K562 (cell line): ENCODE data around the gene BCAS4. TPM values are rescaled to one million over a fixed set of nuclear protein-coding genes. Genes with fewer than 3 reads are reported as not detected.

ENCODE experiments used
- ATAC-seq: fragments of 200-7000 bp; cut with Tn5 transposase; 3 replicates; pipeline ENCODE4 v1.9.1; 2020; ENCODE audit warnings: moderate library complexity
- BruUV-seq: library from RNA; stranded (reverse); fragments of 400-500 nt; replicated peaks from 2 replicates; lab custom pipeline; 2021; lab: Mats Ljungman, UMichigan
- CTCF ChIA-PET: fragments of 300-600 bp; formaldehyde crosslinking; extraction: SDS; loops from one replicate; lab custom pipeline; 2021; ENCODE audit warnings: low intra/inter-chr PET ratio; lab: Yijun Ruan, JAX
- POLR2A ChIA-PET: fragments of 300-600, 350-650 bp; sonication (Branson Sonifier 250); formaldehyde crosslinking; extraction: SDS; loops from one replicate; lab custom pipeline; 2021; ENCODE audit warnings: antibody characterized with exemption, inconsistent platforms; lab: Yijun Ruan, JAX
- DNase-seq, 4 experiments: peaks; one replicate each; pipeline versions ENCODE4 v3.0.0 to v3.0.0-alpha.2; 2011 to 2018; ENCODE audit warnings: low spot score in 3 of 4, mixed read lengths in 3 of 4; ENCODE audit errors: extremely low read depth in 1 of 4
- FAIRE-seq: peaks from 2 replicates; lab custom pipeline; 2011; peaks lifted over from hg19 to GRCh38; lab: Jason Lieb, UNC
- H2AFZ ChIP-seq: 2 replicates; pipeline ENCODE4 v1.6.0; 2011; ENCODE audit warnings: low read depth, low read length, control low read depth, inconsistent platforms
- H3K27ac ChIP-seq: fragments of 200-600 bp; 3 replicates; pipeline ENCODE4 v1.8.0; 2011; ENCODE audit warnings: low read depth, mild to moderate bottlenecking, control low read depth, inconsistent platforms, low read length, moderate library complexity, mixed read lengths; ENCODE audit errors: extremely low read depth
- H3K27me3 ChIP-seq, 2 experiments: fragments of 300-600 bp in 1 of 2; 2 replicates in 1 of 2; 3 replicates in 1 of 2; pipeline versions ENCODE4 v1.6.0 to v1.8.0; 2011; ENCODE audit warnings: inconsistent platforms in 2 of 2, low read length in 2 of 2, mild to moderate bottlenecking in 1 of 2, mixed read lengths in 1 of 2, moderate library complexity in 1 of 2; ENCODE audit not compliant: control insufficient read depth in 2 of 2, insufficient read depth in 2 of 2
- H3K36me3 ChIP-seq: fragments of 300-600 bp; 3 replicates; pipeline ENCODE4 v1.8.0; 2011; ENCODE audit warnings: mild to moderate bottlenecking, low read length, inconsistent platforms; ENCODE audit not compliant: control insufficient read depth, insufficient read depth
- H3K4me1 ChIP-seq, 2 experiments: fragments of 200-600 bp in 1 of 2; replicated peaks in 1 of 2; 2 replicates in 1 of 2; 3 replicates in 1 of 2; pipeline versions ENCODE4 v1.5.1 to v1.8.0; 2011; ENCODE audit warnings: inconsistent platforms in 2 of 2, low read length in 2 of 2, mild to moderate bottlenecking in 1 of 2, mixed read lengths in 1 of 2, moderate library complexity in 1 of 2; ENCODE audit not compliant: control insufficient read depth in 2 of 2, insufficient read depth in 2 of 2
- H3K4me2 ChIP-seq: 2 replicates; pipeline ENCODE4 v1.6.1; 2011; ENCODE audit warnings: low read length, control low read depth, inconsistent platforms, mixed read lengths; ENCODE audit not compliant: insufficient read depth
- H3K4me3 ChIP-seq: fragments of 200-600 bp; sonication (generic), shearing (Covaris generic); 2 replicates; pipeline ENCODE4 v1.5.1; 2016; ENCODE audit warnings: control low read depth, inconsistent platforms
- H3K79me2 ChIP-seq: fragments of 200-600 bp; 3 replicates; pipeline ENCODE4 v1.8.0; 2011; ENCODE audit warnings: low read length, inconsistent platforms; ENCODE audit not compliant: control insufficient read depth, insufficient read depth
- H3K9ac ChIP-seq, 2 experiments: 2 replicates each; pipeline versions ENCODE4 v1.6.0 to v1.6.1; 2011; ENCODE audit warnings: low read depth in 2 of 2, low read length in 2 of 2, control low read depth in 1 of 2, inconsistent platforms in 1 of 2, mild to moderate bottlenecking in 1 of 2, mixed read lengths in 1 of 2; ENCODE audit not compliant: insufficient read depth in 1 of 2
- H3K9me1 ChIP-seq: one replicate; pipeline ENCODE4 v1.6.0; 2011; ENCODE audit warnings: inconsistent platforms, mild to moderate bottlenecking, low read length, moderate library complexity; ENCODE audit not compliant: control insufficient read depth, insufficient read depth
- H3K9me3 ChIP-seq: replicated peaks from 2 replicates; pipeline ENCODE4 v1.5.1; 2011; ENCODE audit warnings: low read depth, low read length, inconsistent platforms; ENCODE audit not compliant: control insufficient read depth, insufficient read depth
- H4K20me1 ChIP-seq: replicated peaks from 2 replicates; pipeline ENCODE4 v1.6.1; 2011; ENCODE audit warnings: low read length, inconsistent platforms, mixed read lengths; ENCODE audit not compliant: control insufficient read depth, insufficient read depth
- ASH1L ChIP-seq: fragments of 450-650 bp; IDR thresholded peaks from 2 replicates; pipeline ENCODE4 v1.6.1; 2018; ENCODE audit warnings: borderline replicate concordance, mild to moderate bottlenecking, low read depth; ENCODE audit not compliant: partially characterized antibody
- E2F1 ChIP-seq: sonication (generic); formaldehyde crosslinking; IDR thresholded peaks from 2 replicates; pipeline ENCODE4 v1.8.1; 2023; ENCODE audit warnings: mild to moderate bottlenecking, missing genetic modification reagents, moderate library complexity
- GABPB1 ChIP-seq: sonication (generic); formaldehyde crosslinking; IDR thresholded peaks from 2 replicates; pipeline ENCODE4 v1.8.0; 2022; ENCODE audit warnings: mild to moderate bottlenecking, missing genetic modification reagents
- ZBTB49 ChIP-seq: sonication (generic); formaldehyde crosslinking; IDR thresholded peaks from 2 replicates; pipeline ENCODE4 v1.8.0; 2022; ENCODE audit warnings: missing genetic modification reagents, mild to moderate bottlenecking, borderline replicate concordance
- ZNF3 ChIP-seq: fragments of 250-450 bp; sonication (Bioruptor Pico); IDR thresholded peaks from 2 replicates; pipeline ENCODE4 v1.5.0; 2021; ENCODE audit warnings: mild to moderate bottlenecking, moderate library complexity
- WGBS: fragments of 100-300 bp; shearing (Covaris generic); methylation state at CpG from one replicate; pipeline ENCODE4 v1.1.6; 2016; ENCODE audit warnings: low coverage, mixed read lengths; ENCODE audit not compliant: insufficient coverage; ENCODE audit errors: missing lambda C conversion rate; 5-methylcytosine and 5-hydroxymethylcytosine counted together
- in situ Hi-C: fragments of 300-500 bp; cut with MboI; formaldehyde crosslinking; loops from 4 replicates; pipeline ENCODE4 v1.15.0; 2018; ENCODE audit warnings: inconsistent platforms, mixed read lengths
- intact Hi-C: fragments of 100-400 bp; cut with micrococcal nuclease; formaldehyde crosslinking; loops from 2 replicates; pipeline ENCODE4 v1.14.2; 2022
- polyA plus RNA-seq, 8 experiments: library from polyadenylated mRNA; depleted of rRNA in 4 of 8; stranded (reverse) in 5 of 8; unstranded in 3 of 8; fragments of >200 nt; fragmentation: Nextera tagmentation in 2 of 8; fragmentation: Illumina TruSeq in 1 of 8; extraction: Ambion mirVana in 2 of 8; extraction: Trizol in 1 of 8; gene quantifications; 2 replicates each; pipeline versions ENCODE4 v1.2.1 to v1.2.3, GENCODE V29; 2011 to 2014; ENCODE audit warnings: inconsistent platforms in 1 of 8, missing spikeins in 1 of 8
- total RNA-seq, 7 experiments: library from RNA; depleted of rRNA in 6 of 7; stranded (reverse); fragments of >200 nt in 6 of 7; fragmentation: Illumina TruSeq in 2 of 7; extraction: Trizol in 2 of 7; gene quantifications; 2 replicates each; pipeline versions ENCODE4 v1.2.1 to v1.2.3, GENCODE V29; 2011 to 2021; ENCODE audit warnings: low replicate concordance in 1 of 7
- TF ChIP-seq, protein P1 (sequence below): fragments of 450-650 bp; IDR thresholded peaks from 2 replicates; pipeline ENCODE4 v1.6.1; 2016; ENCODE audit warnings: borderline replicate concordance

The BCAS4 gene
- total and polyA plus RNA-seq, 9 of the 15 experiments (the other 6 are each of a cell fraction or from before 2014, with no cell fraction given) = 0.15 to 2.3 (median 0.47) TPM

DNA sequence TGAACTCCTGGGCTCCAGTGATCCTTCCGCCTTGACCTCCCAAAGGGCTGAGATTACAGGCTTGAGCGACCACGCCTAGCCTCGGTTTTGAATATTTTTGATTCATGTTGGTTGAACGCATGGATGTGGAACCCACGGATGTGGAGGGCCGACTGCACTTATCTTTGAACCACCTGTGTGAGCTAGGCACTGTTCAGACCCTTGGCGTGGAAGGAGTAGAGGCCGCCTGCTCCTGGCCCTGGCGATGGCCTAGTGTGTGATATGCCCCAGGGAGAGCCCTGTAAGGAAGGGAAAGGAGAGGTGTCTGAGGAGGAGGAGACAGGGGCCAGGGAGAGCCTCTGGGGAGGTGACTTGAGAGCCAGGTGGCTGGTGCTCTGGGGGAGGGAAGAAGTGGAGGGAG is 64.3 kb downstream of the BCAS4 start:
- Histone ChIP-seq H2AFZ (no peak overlapping the region), H3K9me1 (no peaks in the 10 kb centered on the region), H3K36me3 (no peaks in the 10 kb centered on the region), H4K20me1 (no peaks in the 10 kb centered on the region; the same call in 1 of the 2 replicates), H3K4me2 (no peak overlapping the region), H3K27ac (no peak overlapping the region)
- CTCF ChIA-PET = no interaction called here
- in situ Hi-C loops = no loop called here
- TF ChIP-seq, protein P1, sequence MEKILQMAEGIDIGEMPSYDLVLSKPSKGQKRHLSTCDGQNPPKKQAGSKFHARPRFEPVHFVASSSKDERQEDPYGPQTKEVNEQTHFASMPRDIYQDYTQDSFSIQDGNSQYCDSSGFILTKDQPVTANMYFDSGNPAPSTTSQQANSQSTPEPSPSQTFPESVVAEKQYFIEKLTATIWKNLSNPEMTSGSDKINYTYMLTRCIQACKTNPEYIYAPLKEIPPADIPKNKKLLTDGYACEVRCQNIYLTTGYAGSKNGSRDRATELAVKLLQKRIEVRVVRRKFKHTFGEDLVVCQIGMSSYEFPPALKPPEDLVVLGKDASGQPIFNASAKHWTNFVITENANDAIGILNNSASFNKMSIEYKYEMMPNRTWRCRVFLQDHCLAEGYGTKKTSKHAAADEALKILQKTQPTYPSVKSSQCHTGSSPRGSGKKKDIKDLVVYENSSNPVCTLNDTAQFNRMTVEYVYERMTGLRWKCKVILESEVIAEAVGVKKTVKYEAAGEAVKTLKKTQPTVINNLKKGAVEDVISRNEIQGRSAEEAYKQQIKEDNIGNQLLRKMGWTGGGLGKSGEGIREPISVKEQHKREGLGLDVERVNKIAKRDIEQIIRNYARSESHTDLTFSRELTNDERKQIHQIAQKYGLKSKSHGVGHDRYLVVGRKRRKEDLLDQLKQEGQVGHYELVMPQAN = no peak
- TF ChIP-seq ASH1L (no peak), E2F1 (CRISPR knock-in tag) (no peak), ZBTB49 (CRISPR knock-in tag) (no peak), ZNF3 (no peak), GABPB1 (CRISPR knock-in tag) (no peak)
- TF ChIP-seq, all 486 proteins: peak for 0
- WGBS = 19% methylated on average over 10 of the region's 10 CpGs
- peaks cover 0 to 15% of the 10 kb centered on the region in 2 experiments; a peak in 3 of 5 replicates for H3K4me1 ChIP-seq
- intact Hi-C loops = no loop called here
- peaks cover 14 to 35% of the 10 kb centered on the region in 2 experiments; a peak in 4 of 5 replicates for H3K27me3 ChIP-seq
- BruUV-seq = no TSS peak
- H3K9ac ChIP-seq = no peak overlapping the region
- no peak for ATAC-seq
- POLR2A ChIA-PET = interaction anchor here (1.2 to 1.7 kb wide), 2 partner anchors 9 to 70 kb away, joined by 3 to 6 read pairs; no protein-coding TSS in a partner anchor
- no peaks in the 10 kb centered on the region for H3K79me2 ChIP-seq
- H3K4me3 ChIP-seq = no peak overlapping the region
- FAIRE-seq = no peak
- H3K9me3 ChIP-seq = no peaks in the 10 kb centered on the region
- DNase-seq = no peak
